ENCODE data around the gene TUBGCP6. TPM values are rescaled to one million over a fixed set of nuclear protein-coding genes. Genes with fewer than 3 reads are reported as not detected.

The TUBGCP6 gene
- polyA plus RNA-seq, 4 donors, result 31.4 to 40.7 (median 34.3) TPM

GRCh38 chr22:50185375-50186087, 59.3 kb downstream of the TUBGCP6 start, which contains the start of gene TRABD:
TSS of gene TRABD (plus strand) at chr22:50185913. CDS start at chr22:50193061, 7,148 bp downstream.
- DNase-seq (ENCODE audit: low read depth in 4 of 4, low spot score in 3 of 4), result peak; percentile 58 to 79 (median 73)

GRCh38 chr22:50184902-50185374, 59.9 kb downstream of the TUBGCP6 start:
- DNase-seq (ENCODE audit: low read depth in 4 of 4, low spot score in 3 of 4), result no peak

- no peak for DNase-seq (ENCODE audit: low read depth in 4 of 4, low spot score in 3 of 4)
Measured at GRCh38 chr22:50184004-50184901, 60.6 kb downstream of the TUBGCP6 start.

- no peak for DNase-seq (ENCODE audit: low read depth in 4 of 4, low spot score in 3 of 4)
Measured at GRCh38 chr22:50183141-50183971, 61.5 kb downstream of the TUBGCP6 start.

GRCh38 chr22:50182176-50183081, 62.4 kb downstream of the TUBGCP6 start:
- no peak for DNase-seq (ENCODE audit: low read depth in 4 of 4, low spot score in 3 of 4)

- DNase-seq (ENCODE audit: low read depth in 4 of 4, low spot score in 3 of 4), result no peak
Measured at GRCh38 chr22:50180727-50181521, 63.9 kb downstream of the TUBGCP6 start.

- DNase-seq (ENCODE audit: low read depth in 4 of 4, low spot score in 3 of 4), result no peak
Measured at GRCh38 chr22:50179937-50180726, 64.7 kb downstream of the TUBGCP6 start.

GRCh38 chr22:50178871-50179869, 65.7 kb downstream of the TUBGCP6 start:
- DNase-seq (ENCODE audit: low read depth in 4 of 4, low spot score in 3 of 4), result no peak

- DNase-seq (ENCODE audit: low read depth in 4 of 4, low spot score in 3 of 4), result no peak
Measured at GRCh38 chr22:50178471-50178864, 66.4 kb downstream of the TUBGCP6 start.

GRCh38 chr22:50177537-50178470, 67.0 kb downstream of the TUBGCP6 start:
- DNase-seq (ENCODE audit: low read depth in 4 of 4, low spot score in 3 of 4), result no peak

- no peak for DNase-seq (ENCODE audit: low read depth in 4 of 4, low spot score in 3 of 4)
Measured at GRCh38 chr22:50176850-50177536, 67.8 kb downstream of the TUBGCP6 start.

GRCh38 chr22:50175921-50176849, 68.6 kb downstream of the TUBGCP6 start:
- DNase-seq (ENCODE audit: low read depth in 4 of 4, low spot score in 3 of 4), result no peak

- DNase-seq (ENCODE audit: low read depth in 4 of 4, low spot score in 3 of 4), result no peak
Measured at GRCh38 chr22:50175191-50175461, 69.7 kb downstream of the TUBGCP6 start.

Data from right renal pelvis (tissue), 4 donors.